ENCODE results near the gene NWD2.

GRCh38 chr4:37223732-37224131 lies 20.8 kb upstream of the NWD2 start:
- TF ChIP-seq ZNF274 (IDR thresholded peaks at IDR 0.05; ENCODE audit: low read depth, low read length): no peak
- no peak for TF ChIP-seq YY1 (IDR thresholded peaks at IDR 0.05; ENCODE audit: insufficient read depth, insufficient read length)

Data from NT2/D1 (cell line).